ENCODE results near the gene ACTR1A.
A peak's percentile ranks its signal among the peaks of the same experiment; 100 is the strongest.

Gene ACTR1A

DNA sequence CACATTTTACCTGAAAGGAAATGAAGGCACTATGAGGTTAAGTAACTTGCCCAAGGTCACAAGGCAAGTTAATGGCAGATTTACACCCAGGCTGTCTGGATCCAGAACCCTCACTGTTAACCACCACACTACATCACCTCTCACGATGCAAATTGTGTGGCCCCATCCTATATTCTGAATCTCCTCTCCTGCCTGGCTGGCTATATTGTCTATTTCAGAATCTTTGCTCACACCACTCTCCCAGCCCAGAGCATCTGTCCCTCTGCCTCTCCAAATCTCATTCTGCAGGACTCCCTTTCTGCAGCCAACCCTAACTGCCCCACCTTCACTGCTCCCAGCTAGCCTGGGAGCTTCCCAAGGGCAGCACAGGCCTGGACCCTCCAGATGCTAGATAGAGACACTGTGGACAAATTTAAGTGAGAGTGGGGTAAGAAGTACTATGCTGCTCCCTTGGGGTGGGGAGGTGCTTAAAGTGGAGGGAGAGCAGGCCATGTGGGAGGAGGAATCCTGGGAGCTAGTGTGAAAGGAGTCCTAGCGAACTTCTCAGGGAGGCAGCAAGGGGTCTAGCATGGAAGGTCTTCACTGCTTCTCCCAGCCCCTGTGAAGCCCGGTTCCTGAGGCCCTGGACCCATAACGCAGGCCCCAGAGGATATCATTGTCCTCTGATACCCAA, 70.9 kb downstream of the ACTR1A start:
- no peaks in the 10 kb centered on the region for H3K27me3 ChIP-seq (ENCODE audit: insufficient read depth, poor library complexity, severe bottlenecking)
- DNase-seq (ENCODE audit: low read depth in 1 of 2, low spot score in 1 of 2) = no peak
- H3K27ac ChIP-seq (replicated peaks) = peak overlapping the region; percentile 86
- peak overlapping the region; percentile 86 for H3K4me3 ChIP-seq (replicated peaks; ENCODE audit: insufficient read depth, low read length)
- TF ChIP-seq, protein P1, sequence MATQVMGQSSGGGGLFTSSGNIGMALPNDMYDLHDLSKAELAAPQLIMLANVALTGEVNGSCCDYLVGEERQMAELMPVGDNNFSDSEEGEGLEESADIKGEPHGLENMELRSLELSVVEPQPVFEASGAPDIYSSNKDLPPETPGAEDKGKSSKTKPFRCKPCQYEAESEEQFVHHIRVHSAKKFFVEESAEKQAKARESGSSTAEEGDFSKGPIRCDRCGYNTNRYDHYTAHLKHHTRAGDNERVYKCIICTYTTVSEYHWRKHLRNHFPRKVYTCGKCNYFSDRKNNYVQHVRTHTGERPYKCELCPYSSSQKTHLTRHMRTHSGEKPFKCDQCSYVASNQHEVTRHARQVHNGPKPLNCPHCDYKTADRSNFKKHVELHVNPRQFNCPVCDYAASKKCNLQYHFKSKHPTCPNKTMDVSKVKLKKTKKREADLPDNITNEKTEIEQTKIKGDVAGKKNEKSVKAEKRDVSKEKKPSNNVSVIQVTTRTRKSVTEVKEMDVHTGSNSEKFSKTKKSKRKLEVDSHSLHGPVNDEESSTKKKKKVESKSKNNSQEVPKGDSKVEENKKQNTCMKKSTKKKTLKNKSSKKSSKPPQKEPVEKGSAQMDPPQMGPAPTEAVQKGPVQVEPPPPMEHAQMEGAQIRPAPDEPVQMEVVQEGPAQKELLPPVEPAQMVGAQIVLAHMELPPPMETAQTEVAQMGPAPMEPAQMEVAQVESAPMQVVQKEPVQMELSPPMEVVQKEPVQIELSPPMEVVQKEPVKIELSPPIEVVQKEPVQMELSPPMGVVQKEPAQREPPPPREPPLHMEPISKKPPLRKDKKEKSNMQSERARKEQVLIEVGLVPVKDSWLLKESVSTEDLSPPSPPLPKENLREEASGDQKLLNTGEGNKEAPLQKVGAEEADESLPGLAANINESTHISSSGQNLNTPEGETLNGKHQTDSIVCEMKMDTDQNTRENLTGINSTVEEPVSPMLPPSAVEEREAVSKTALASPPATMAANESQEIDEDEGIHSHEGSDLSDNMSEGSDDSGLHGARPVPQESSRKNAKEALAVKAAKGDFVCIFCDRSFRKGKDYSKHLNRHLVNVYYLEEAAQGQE (IDR thresholded peaks at IDR 0.05; ENCODE audit: insufficient replicate concordance, low read depth) = no peak
- TF ChIP-seq POLR2AphosphoS5 (IDR thresholded peaks at IDR 0.05; ENCODE audit: low read depth) = no peak

DNA sequence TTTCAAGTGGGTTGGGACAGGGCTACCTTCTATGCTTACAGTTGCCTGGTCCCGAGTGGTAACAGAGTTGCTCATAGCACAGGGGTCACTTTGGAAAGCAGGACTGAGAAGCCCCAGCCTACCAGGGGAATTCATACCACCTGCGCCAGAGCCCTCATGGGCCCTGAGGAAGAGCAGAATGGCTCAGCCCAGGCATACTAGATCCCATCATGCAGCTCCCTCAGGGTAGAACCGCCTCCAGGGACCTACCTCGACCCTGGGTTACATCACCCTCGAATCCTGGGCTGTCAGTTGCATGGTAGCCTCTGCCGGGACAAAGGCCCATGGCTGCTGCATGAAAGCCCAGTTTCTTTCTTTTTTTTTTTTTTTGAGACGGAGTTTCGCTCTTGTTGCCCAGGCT, 73.0 kb downstream of the ACTR1A start:
- no peaks in the 10 kb centered on the region for H3K27me3 ChIP-seq (ENCODE audit: insufficient read depth, poor library complexity, severe bottlenecking)
- no peak for DNase-seq (ENCODE audit: low read depth in 1 of 2, low spot score in 1 of 2)
- H3K27ac ChIP-seq (replicated peaks) = no peak overlapping the region
- no peak overlapping the region for H3K4me3 ChIP-seq (replicated peaks; ENCODE audit: insufficient read depth, low read length)
- TF ChIP-seq POLR2AphosphoS5 (IDR thresholded peaks at IDR 0.05; ENCODE audit: low read depth) (no peak), SPI1 (IDR thresholded peaks at IDR 0.05; ENCODE audit: borderline replicate concordance, low read depth) (no peak), GABPA (IDR thresholded peaks at IDR 0.05; ENCODE audit: low read depth) (no peak)
- TF ChIP-seq, protein P1 (IDR thresholded peaks at IDR 0.05; ENCODE audit: insufficient replicate concordance, low read depth) = no peak
- TF ChIP-seq, protein P2, sequence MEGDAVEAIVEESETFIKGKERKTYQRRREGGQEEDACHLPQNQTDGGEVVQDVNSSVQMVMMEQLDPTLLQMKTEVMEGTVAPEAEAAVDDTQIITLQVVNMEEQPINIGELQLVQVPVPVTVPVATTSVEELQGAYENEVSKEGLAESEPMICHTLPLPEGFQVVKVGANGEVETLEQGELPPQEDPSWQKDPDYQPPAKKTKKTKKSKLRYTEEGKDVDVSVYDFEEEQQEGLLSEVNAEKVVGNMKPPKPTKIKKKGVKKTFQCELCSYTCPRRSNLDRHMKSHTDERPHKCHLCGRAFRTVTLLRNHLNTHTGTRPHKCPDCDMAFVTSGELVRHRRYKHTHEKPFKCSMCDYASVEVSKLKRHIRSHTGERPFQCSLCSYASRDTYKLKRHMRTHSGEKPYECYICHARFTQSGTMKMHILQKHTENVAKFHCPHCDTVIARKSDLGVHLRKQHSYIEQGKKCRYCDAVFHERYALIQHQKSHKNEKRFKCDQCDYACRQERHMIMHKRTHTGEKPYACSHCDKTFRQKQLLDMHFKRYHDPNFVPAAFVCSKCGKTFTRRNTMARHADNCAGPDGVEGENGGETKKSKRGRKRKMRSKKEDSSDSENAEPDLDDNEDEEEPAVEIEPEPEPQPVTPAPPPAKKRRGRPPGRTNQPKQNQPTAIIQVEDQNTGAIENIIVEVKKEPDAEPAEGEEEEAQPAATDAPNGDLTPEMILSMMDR (IDR thresholded peaks at IDR 0.05; ENCODE audit: insufficient read depth, low read length) = no peak

Small RNA genes within 50 kb of the gene (microRNA-seq; reads per million reads assigned to microRNA genes)
- 9,451 reads per million, percentile 97 among the genes with 10 or more reads in this experiment for gene MIR146B
